Mesendoderm (in vitro differentiated cells): ENCODE measurements around the gene LEMD2. TPM values are rescaled to one million over a fixed set of nuclear protein-coding genes. Genes with fewer than 3 reads are reported as not detected.
A peak's percentile ranks its signal among the peaks of the same experiment; 100 is the strongest.

Experiments used
- DNase-seq: peaks from one replicate; pipeline ENCODE4 v3.0.0; 2013
- H2AK5ac ChIP-seq: 2 replicates; pipeline ENCODE4 v1.6.1; 2013; ENCODE audit warnings: low read length, inconsistent platforms
- H2BK120ac ChIP-seq: 2 replicates; pipeline ENCODE4 v1.6.1; 2013; ENCODE audit warnings: low read depth, mild to moderate bottlenecking, low read length, moderate library complexity, mixed read lengths
- H2BK15ac ChIP-seq: replicated peaks from 2 replicates; pipeline ENCODE4 v1.6.1; 2013; ENCODE audit warnings: low read depth, mild to moderate bottlenecking, moderate library complexity
- H2BK5ac ChIP-seq: 2 replicates; pipeline ENCODE4 v1.6.1; 2013; ENCODE audit warnings: low read length, inconsistent platforms
- H3K18ac ChIP-seq: 2 replicates; pipeline ENCODE4 v1.6.1; 2013; ENCODE audit warnings: mild to moderate bottlenecking, low read length, mixed read lengths
- H3K23ac ChIP-seq: one replicate; pipeline ENCODE4 v1.6.1; 2013; ENCODE audit warnings: low read length
- H3K27ac ChIP-seq: 2 replicates; pipeline ENCODE4 v1.5.1; 2013; ENCODE audit warnings: low read depth, mild to moderate bottlenecking, inconsistent platforms, low read length, moderate library complexity
- H3K27me3 ChIP-seq: 2 replicates; pipeline ENCODE4 v1.6.1; 2013; ENCODE audit warnings: low read length, control low read depth, mild to moderate bottlenecking, inconsistent platforms; ENCODE audit not compliant: insufficient read depth, poor library complexity
- H3K36me3 ChIP-seq: 2 replicates; pipeline ENCODE4 v1.6.1; 2013; ENCODE audit warnings: low read length, inconsistent platforms; ENCODE audit not compliant: control insufficient read depth, insufficient read depth
- H3K4ac ChIP-seq: one replicate; pipeline ENCODE4 v1.6.1; 2013; ENCODE audit warnings: low read depth, mild to moderate bottlenecking, low read length, moderate library complexity
- H3K4me1 ChIP-seq: 2 replicates; pipeline ENCODE4 v1.6.1; 2013; ENCODE audit warnings: low read depth, low read length, inconsistent platforms; ENCODE audit not compliant: control insufficient read depth
- H3K4me2 ChIP-seq: 2 replicates; pipeline ENCODE4 v1.6.1; 2013; ENCODE audit warnings: low read length
- H3K4me3 ChIP-seq: 2 replicates; pipeline ENCODE4 v1.5.1; 2013; ENCODE audit warnings: mild to moderate bottlenecking, low read length
- H3K56ac ChIP-seq: one replicate; pipeline ENCODE4 v1.6.1; 2013; ENCODE audit warnings: low read length
- H3K79me1 ChIP-seq: 2 replicates; pipeline ENCODE4 v1.6.1; 2013; ENCODE audit warnings: low read length, inconsistent platforms
- H3K79me2 ChIP-seq: 2 replicates; pipeline ENCODE4 v1.6.1; 2013; ENCODE audit warnings: mild to moderate bottlenecking, low read length; ENCODE audit not compliant: control insufficient read depth, insufficient read depth
- H3K9ac ChIP-seq: 2 replicates; pipeline ENCODE4 v1.6.1; 2013; ENCODE audit warnings: low read length, inconsistent platforms
- H4K5ac ChIP-seq: one replicate; pipeline ENCODE4 v1.6.1; 2013; ENCODE audit warnings: low read length
- H4K8ac ChIP-seq: one replicate; pipeline ENCODE4 v1.6.1; 2013; ENCODE audit warnings: low read depth, mild to moderate bottlenecking, control low read depth, low read length, moderate library complexity
- WGBS: extraction: QIAGEN DNeasy Blood & Tissue Kit; methylation state at CpG from one replicate; pipeline ENCODE4 v1.1.7; 2013; ENCODE audit warnings: low lambda C conversion rate, missing lambda C conversion rate; ENCODE audit not compliant: insufficient coverage; ENCODE audit errors: extremely low coverage; 5-methylcytosine and 5-hydroxymethylcytosine counted together
- polyA plus RNA-seq, 2 experiments: library from polyadenylated mRNA; stranded (reverse); fragments of 200-250 nt; gene quantifications; one replicate each; pipeline ENCODE4 v1.2.3, GENCODE V29; 2013

The LEMD2 gene
- 23.7 TPM for polyA plus RNA-seq (2013, experiment 1 of 2)
- polyA plus RNA-seq (2013, experiment 2 of 2) = 22.2 TPM

GRCh38 chr6:33788694-33789549 is at the start of gene LEMD2:
Gene LEMD2 (minus strand): TSS chr6:33789130. CDS start chr6:33789116, 14 bp downstream.
- H3K4me2 ChIP-seq = peak within 1 kb of the TSS; percentile 49
- H3K27me3 ChIP-seq = no peaks in the 10 kb centered on the region
- peak within 1 kb of the TSS; percentile 80 for H2AK5ac ChIP-seq
- peak within 1 kb of the TSS; percentile 78 for H4K5ac ChIP-seq
- peaks cover 14% of the 10 kb centered on the region for H3K79me1 ChIP-seq
- H3K4me3 ChIP-seq = peak within 1 kb of the TSS; percentile 79
- peak; percentile 96 for DNase-seq
- H3K4me1 ChIP-seq = peaks cover 15% of the 10 kb centered on the region
- H3K79me2 ChIP-seq = peaks cover 22% of the 10 kb centered on the region
- no peak within 1 kb of the TSS for H2BK15ac ChIP-seq
- H4K8ac ChIP-seq = no peak within 1 kb of the TSS
- no peaks in the 10 kb centered on the region for H3K36me3 ChIP-seq
- peak within 1 kb of the TSS; percentile 4 for H3K23ac ChIP-seq
- H2BK120ac ChIP-seq = peak within 1 kb of the TSS; percentile 22
- peak within 1 kb of the TSS; percentile 92 for H3K4ac ChIP-seq
- peak within 1 kb of the TSS; percentile 87 for H3K27ac ChIP-seq
- peak within 1 kb of the TSS; percentile 97 for H3K56ac ChIP-seq
- H2BK5ac ChIP-seq = peak within 1 kb of the TSS; percentile 67
- H3K9ac ChIP-seq = peak within 1 kb of the TSS; percentile 92
- WGBS = no CpG with 5 or more reads among the region's 86 CpGs
- H3K18ac ChIP-seq = peak within 1 kb of the TSS; percentile 93

DNA sequence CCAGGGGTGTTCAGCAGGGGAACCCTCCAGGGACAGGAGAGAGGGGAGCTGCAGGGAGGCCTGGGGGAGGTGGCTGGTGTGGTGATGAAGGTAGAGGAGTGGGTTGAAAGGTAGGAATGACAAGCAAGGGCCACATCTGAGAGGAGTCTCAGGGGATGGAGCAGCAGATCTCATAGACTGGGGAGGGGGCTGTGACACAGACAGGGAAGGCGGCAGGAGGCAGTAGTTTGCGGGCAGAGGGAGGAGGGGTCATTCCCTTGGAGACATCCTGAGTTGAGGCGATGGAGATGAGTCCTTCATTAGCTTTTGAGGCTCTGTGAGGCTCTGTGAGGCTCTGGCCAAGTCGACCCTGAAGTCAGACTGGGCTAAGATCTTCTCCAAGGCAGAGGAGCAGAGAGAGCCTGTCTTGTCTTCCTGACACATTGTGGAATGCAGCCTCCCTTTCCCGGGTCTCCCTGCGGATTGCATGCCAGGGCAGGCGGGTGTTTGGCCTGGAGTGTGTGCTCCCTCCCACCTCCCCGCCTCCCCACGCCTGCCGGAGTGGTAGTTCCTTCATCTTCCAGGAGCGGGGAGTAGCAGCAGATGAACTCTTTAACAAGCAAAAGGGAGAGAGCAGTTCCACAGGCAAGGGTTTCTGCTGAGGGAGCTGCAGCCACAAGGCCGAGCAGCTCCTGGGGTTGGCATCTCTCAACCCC is 49.2 kb upstream of the LEMD2 start:
- no peaks in the 10 kb centered on the region for H3K36me3 ChIP-seq
- peak; percentile 81 for DNase-seq
- no peak overlapping the region for H2BK15ac ChIP-seq
- H2BK120ac ChIP-seq = no peak overlapping the region
- H3K79me1 ChIP-seq = no peaks in the 10 kb centered on the region
- H3K4me1 ChIP-seq = peaks cover 11% of the 10 kb centered on the region
- peak overlapping the region; percentile 77 for H3K56ac ChIP-seq
- no CpG with 5 or more reads among the region's 12 CpGs for WGBS
- no peak overlapping the region for H3K4me2 ChIP-seq
- H2BK5ac ChIP-seq = peak overlapping the region; percentile 48
- no peak overlapping the region for H3K27ac ChIP-seq
- no peak overlapping the region for H3K4me3 ChIP-seq
- no peak overlapping the region for H2AK5ac ChIP-seq
- H3K27me3 ChIP-seq = no peaks in the 10 kb centered on the region
- no peak overlapping the region for H4K8ac ChIP-seq
- H4K5ac ChIP-seq = no peak overlapping the region
- H3K23ac ChIP-seq = no peak overlapping the region
- H3K9ac ChIP-seq = peak overlapping the region; percentile 38
- no peaks in the 10 kb centered on the region for H3K79me2 ChIP-seq
- no peak overlapping the region for H3K18ac ChIP-seq
- H3K4ac ChIP-seq = no peak overlapping the region

DNA sequence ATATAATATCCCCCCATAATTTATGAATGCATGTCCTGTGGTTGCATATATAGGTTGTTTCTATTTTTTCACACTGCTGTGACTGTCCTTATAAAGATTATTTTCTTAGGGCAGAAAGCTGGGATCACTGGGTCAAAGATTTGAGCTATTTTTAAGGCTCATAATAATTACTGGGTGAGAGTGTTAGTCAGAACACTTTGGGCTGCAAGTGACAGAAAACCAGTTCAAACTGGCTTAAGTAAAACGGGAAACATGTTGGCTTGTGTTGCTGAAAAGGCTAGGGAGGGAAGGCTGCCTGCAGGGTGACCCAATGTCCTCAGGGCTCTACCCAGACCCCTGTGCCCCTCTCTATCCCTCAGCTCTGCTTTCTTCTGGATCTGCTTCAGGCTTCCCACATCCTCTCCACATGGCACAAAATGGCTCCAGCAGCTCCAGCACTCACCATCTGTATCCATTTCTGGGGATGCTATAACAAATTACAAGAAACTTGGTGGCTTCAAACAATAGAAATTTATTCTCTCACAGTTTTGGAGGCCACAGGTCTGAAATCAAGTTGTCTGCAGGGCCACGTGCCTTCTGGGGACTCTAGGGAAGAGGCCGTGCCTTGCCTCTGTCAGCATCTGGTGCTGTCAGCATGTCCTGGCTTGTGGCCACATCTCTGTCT is 48.0 kb upstream of the LEMD2 start:
- Histone ChIP-seq H3K27ac (no peak overlapping the region), H3K79me2 (no peaks in the 10 kb centered on the region), H3K18ac (no peak overlapping the region), H2AK5ac (no peak overlapping the region), H3K4me1 (peaks cover 11% of the 10 kb centered on the region), H3K4ac (no peak overlapping the region), H3K36me3 (no peaks in the 10 kb centered on the region), H3K56ac (no peak overlapping the region), H3K79me1 (no peaks in the 10 kb centered on the region), H4K5ac (no peak overlapping the region), H3K23ac (no peak overlapping the region), H3K4me2 (no peak overlapping the region), H2BK15ac (no peak overlapping the region), H2BK5ac (no peak overlapping the region), H3K9ac (no peak overlapping the region), H2BK120ac (no peak overlapping the region), H3K4me3 (no peak overlapping the region), H3K27me3 (no peaks in the 10 kb centered on the region), H4K8ac (no peak overlapping the region)
- DNase-seq = no peak
- WGBS = no CpG with 5 or more reads among the region's 3 CpGs

DNA sequence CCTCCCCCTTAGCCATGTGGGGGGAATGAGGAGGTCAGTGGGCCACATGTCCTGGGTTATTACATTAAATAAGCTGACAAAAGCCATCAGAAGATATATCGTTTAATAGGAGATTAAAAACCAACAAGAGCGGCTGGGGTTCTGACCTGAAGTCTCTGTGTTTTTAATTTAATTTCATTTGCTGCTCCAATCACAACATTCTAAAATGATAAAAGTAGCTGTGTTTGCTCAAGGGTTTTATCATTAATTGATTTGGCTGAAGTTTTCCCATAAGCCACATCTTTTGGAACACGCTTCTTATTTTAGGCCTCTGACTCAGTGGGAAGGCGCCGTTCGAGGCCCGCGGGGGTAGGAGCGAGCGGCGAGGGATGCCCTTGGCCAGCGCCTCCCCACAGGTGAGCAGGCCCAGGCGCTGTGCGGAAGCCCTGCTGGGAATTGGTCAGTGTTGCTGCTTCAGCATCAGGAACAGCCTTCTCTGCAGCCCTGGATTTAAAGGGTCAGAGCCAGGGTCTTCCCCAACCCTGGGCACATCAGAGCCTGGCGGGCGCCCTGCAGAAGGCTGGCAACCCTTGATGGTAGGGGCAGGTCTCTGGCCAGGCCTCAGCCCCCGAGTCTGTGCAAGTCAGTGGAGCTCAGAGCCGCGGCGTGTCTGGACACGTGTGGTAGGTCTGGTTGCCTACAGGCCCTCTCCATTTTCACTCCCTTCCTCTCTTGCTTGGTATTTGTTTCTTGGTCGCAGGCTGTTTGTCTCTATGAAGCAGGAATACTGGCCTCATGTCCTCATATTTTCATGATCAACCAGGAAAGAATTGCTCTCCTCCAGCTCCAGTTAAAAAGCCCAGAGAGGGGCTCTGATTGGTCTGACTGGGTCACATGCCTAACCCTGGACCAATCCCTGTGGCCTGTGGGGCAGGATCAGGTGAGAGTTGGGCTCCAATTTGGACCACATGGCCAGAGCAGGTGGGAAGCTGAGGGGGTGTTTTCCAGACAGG is 45.8 kb upstream of the LEMD2 start:
- no CpG with 5 or more reads among the region's 22 CpGs for WGBS
- no peak overlapping the region for H4K8ac ChIP-seq
- no peak for DNase-seq

DNA sequence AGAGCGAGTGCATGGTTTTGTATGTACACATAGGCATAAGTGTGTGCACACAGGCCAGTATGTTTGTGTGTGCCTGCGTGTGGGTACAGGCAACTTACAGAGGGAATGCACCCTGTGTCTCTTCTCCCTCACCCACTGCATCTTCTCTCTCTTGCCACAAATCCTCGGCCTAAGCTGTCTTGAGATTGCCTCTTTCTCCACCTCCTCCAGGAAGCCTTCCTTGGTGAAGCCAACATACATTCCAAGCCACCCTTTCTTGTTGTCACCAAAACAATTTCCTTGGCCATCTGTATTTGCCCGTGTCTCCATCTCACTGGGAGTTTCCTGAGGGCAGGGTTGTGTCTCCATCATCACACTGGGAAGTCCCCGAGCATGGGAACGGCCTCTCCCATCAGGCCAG is 44.7 kb upstream of the LEMD2 start:
- no peak overlapping the region for H4K8ac ChIP-seq
- no peak overlapping the region for H3K4me3 ChIP-seq
- H2BK120ac ChIP-seq = no peak overlapping the region

More for the DNA sequence above, 45.8 kb upstream of the LEMD2 start:
- H3K27me3 ChIP-seq = no peaks in the 10 kb centered on the region
- H3K18ac ChIP-seq = no peak overlapping the region
- no peak overlapping the region for H2BK15ac ChIP-seq
- no peak overlapping the region for H3K9ac ChIP-seq
- no peak overlapping the region for H4K5ac ChIP-seq
- no peak overlapping the region for H3K4me3 ChIP-seq
- no peaks in the 10 kb centered on the region for H3K79me2 ChIP-seq
- H3K4me1 ChIP-seq = peaks cover 8% of the 10 kb centered on the region
- no peak overlapping the region for H2AK5ac ChIP-seq
- no peak overlapping the region for H2BK5ac ChIP-seq
- no peak overlapping the region for H3K56ac ChIP-seq
- no peak overlapping the region for H3K23ac ChIP-seq
- no peak overlapping the region for H3K4ac ChIP-seq
- no peaks in the 10 kb centered on the region for H3K79me1 ChIP-seq
- no peak overlapping the region for H2BK120ac ChIP-seq
- no peak overlapping the region for H3K27ac ChIP-seq
- H3K36me3 ChIP-seq = no peaks in the 10 kb centered on the region
- no peak overlapping the region for H3K4me2 ChIP-seq

More for the DNA sequence above, 44.7 kb upstream of the LEMD2 start:
- Histone ChIP-seq H3K56ac (no peak overlapping the region), H3K23ac (no peak overlapping the region), H4K5ac (no peak overlapping the region), H3K79me1 (no peaks in the 10 kb centered on the region), H3K9ac (no peak overlapping the region), H3K27ac (no peak overlapping the region), H2BK15ac (no peak overlapping the region), H2BK5ac (no peak overlapping the region), H2AK5ac (no peak overlapping the region), H3K4me1 (peaks cover 8% of the 10 kb centered on the region), H3K79me2 (no peaks in the 10 kb centered on the region), H3K36me3 (no peaks in the 10 kb centered on the region), H3K27me3 (no peaks in the 10 kb centered on the region), H3K18ac (no peak overlapping the region), H3K4me2 (no peak overlapping the region), H3K4ac (no peak overlapping the region)
- no CpG with 5 or more reads among the region's 6 CpGs for WGBS
- no peak for DNase-seq
